Measurements from ENCODE around the gene GPR31. TPM values are rescaled to one million over a fixed set of nuclear protein-coding genes. Genes with fewer than 3 reads are reported as not detected.
"Not testable (repeated sequence)": the region's sequence is repeated elsewhere in the genome, so short reads cannot be mapped to it uniquely, and the experiment has no call there.

The GPR31 gene
- polyA plus RNA-seq (2011; rRNA removed) (not detected in 2 replicates), polyA minus RNA-seq (2011; rRNA and poly(A)+ RNA removed) (not detected in 2 replicates)

- no peak for DNase-seq (ENCODE audit: low read depth)
- TF ChIP-seq, protein P1, sequence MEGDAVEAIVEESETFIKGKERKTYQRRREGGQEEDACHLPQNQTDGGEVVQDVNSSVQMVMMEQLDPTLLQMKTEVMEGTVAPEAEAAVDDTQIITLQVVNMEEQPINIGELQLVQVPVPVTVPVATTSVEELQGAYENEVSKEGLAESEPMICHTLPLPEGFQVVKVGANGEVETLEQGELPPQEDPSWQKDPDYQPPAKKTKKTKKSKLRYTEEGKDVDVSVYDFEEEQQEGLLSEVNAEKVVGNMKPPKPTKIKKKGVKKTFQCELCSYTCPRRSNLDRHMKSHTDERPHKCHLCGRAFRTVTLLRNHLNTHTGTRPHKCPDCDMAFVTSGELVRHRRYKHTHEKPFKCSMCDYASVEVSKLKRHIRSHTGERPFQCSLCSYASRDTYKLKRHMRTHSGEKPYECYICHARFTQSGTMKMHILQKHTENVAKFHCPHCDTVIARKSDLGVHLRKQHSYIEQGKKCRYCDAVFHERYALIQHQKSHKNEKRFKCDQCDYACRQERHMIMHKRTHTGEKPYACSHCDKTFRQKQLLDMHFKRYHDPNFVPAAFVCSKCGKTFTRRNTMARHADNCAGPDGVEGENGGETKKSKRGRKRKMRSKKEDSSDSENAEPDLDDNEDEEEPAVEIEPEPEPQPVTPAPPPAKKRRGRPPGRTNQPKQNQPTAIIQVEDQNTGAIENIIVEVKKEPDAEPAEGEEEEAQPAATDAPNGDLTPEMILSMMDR (IDR thresholded peaks at IDR 0.05; ENCODE audit: insufficient read depth, low read depth, low read length) = no peak
- CTCF ChIA-PET = no interaction called here
- Histone ChIP-seq H3K36me3 (ENCODE audit: control insufficient read depth, insufficient read depth, low read length) (no peaks in the 10 kb centered on the region), H3K4me3 (ENCODE audit: low read depth, low read length) (no peak within 1 kb of the TSS), H3K27me3 (ENCODE audit: control insufficient read depth, insufficient read depth, low read length) (no peaks in the 10 kb centered on the region)
- POLR2A ChIA-PET = no interaction called here
Observed at GRCh38 chr6:167157863-167158262, at the start of gene GPR31. TSS of gene GPR31 (minus strand) at chr6:167157980. CDS start at chr6:167157831, 149 bp downstream.

GRCh38 chr6:167207527-167207926, 49.7 kb upstream of the GPR31 start:
- POLR2A ChIA-PET = no interaction called here
- H3K36me3 ChIP-seq (ENCODE audit: control insufficient read depth, insufficient read depth, low read length) = no peaks in the 10 kb centered on the region
- H3K4me3 ChIP-seq (ENCODE audit: low read depth, low read length) = no peak overlapping the region
- TF ChIP-seq, protein P1 (IDR thresholded peaks at IDR 0.05; ENCODE audit: insufficient read depth, low read depth, low read length) = no peak
- CTCF ChIA-PET = no interaction called here
- no peaks in the 10 kb centered on the region for H3K27me3 ChIP-seq (ENCODE audit: control insufficient read depth, insufficient read depth, low read length)
- DNase-seq (ENCODE audit: low read depth) = no peak

GRCh38 chr6:167205316-167205715, 47.5 kb upstream of the GPR31 start:
- H3K36me3 ChIP-seq (ENCODE audit: control insufficient read depth, insufficient read depth, low read length); CTCF ChIA-PET; POLR2A ChIA-PET; H3K4me3 ChIP-seq (ENCODE audit: low read depth, low read length); H3K27me3 ChIP-seq (ENCODE audit: control insufficient read depth, insufficient read depth, low read length); DNase-seq (ENCODE audit: low read depth): not testable (repeated sequence)

- H3K4me3 ChIP-seq (ENCODE audit: low read depth, low read length); POLR2A ChIA-PET; H3K36me3 ChIP-seq (ENCODE audit: control insufficient read depth, insufficient read depth, low read length); DNase-seq (ENCODE audit: low read depth); CTCF ChIA-PET; H3K27me3 ChIP-seq (ENCODE audit: control insufficient read depth, insufficient read depth, low read length): not testable (repeated sequence)
Observed at GRCh38 chr6:167204059-167204348, 46.2 kb upstream of the GPR31 start.

DNA sequence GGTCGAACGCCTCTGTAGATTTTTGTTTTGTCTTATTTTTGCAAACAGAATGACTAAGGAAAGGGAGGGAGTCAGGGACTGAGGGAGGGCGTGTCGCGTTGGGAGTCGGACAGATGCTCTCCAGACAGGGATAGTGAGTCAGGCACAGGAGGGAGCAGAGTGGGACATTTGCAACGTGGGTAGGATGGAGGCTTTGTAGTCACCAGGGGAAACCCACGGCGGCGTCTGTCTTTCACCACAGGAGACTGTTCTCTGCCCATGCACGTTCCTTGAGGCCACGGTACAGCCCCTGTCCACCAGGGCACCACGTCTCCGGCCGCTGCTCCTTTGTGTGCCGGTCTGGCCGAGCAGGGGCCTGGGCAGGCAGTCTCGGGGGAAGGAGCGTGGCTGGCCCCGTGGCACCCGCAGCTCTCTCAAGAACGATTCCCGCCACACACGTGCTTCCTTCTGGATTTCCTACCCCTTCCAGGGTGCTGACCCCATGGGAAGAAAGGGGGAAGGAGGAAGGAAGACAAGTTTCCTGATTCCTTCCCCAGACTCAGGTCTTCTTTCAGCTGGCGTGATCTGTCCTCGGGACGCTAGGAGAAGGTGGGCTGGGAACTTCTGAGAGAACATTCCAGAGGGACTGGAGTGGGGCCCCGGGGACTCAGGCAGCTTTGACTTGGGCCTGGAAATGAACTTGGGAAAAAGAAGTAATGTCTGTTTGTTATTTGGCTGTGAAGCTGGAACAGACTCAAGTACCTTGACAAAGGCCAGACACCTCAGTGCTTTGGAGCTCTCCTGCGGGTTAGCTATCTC, 45.7 kb upstream of the GPR31 start:
- POLR2A ChIA-PET; H3K27me3 ChIP-seq (ENCODE audit: control insufficient read depth, insufficient read depth, low read length); DNase-seq (ENCODE audit: low read depth); H3K36me3 ChIP-seq (ENCODE audit: control insufficient read depth, insufficient read depth, low read length); H3K4me3 ChIP-seq (ENCODE audit: low read depth, low read length); CTCF ChIA-PET: not testable (repeated sequence)

DNA sequence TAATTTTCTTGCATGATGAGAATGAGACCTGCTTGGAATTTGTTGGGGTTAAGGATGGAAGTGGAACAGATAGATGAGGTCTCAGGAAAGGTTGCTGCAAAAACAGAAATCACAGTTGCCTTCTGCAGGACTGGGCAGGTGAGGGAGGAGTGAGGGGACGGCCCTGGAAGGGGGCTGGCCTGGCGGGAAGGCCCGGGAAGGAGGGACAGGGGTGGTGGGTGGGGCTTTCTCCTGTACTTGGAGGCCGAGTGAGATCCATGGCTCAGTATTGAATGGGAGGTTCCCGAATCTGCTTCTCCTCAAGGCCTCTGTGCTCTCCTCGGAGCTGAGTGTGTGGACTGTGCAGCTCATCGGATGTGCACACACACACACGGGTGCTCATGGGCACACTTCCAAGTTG, 44.8 kb upstream of the GPR31 start:
- H3K36me3 ChIP-seq (ENCODE audit: control insufficient read depth, insufficient read depth, low read length); DNase-seq (ENCODE audit: low read depth); H3K27me3 ChIP-seq (ENCODE audit: control insufficient read depth, insufficient read depth, low read length); CTCF ChIA-PET; POLR2A ChIA-PET; H3K4me3 ChIP-seq (ENCODE audit: low read depth, low read length): not testable (repeated sequence)

- H3K36me3 ChIP-seq (ENCODE audit: control insufficient read depth, insufficient read depth, low read length) = no peaks in the 10 kb centered on the region
- H3K4me3 ChIP-seq (ENCODE audit: low read depth, low read length) = no peak overlapping the region
- ChIA-PET POLR2A (no interaction called here), CTCF (no interaction called here)
- H3K27me3 ChIP-seq (ENCODE audit: control insufficient read depth, insufficient read depth, low read length) = no peaks in the 10 kb centered on the region
- TF ChIP-seq, protein P1 (IDR thresholded peaks at IDR 0.05; ENCODE audit: insufficient read depth, low read depth, low read length) = no peak
- DNase-seq (ENCODE audit: low read depth) = no peak
Observed at GRCh38 chr6:167200806-167201205, 43.0 kb upstream of the GPR31 start.

- H3K36me3 ChIP-seq (ENCODE audit: control insufficient read depth, insufficient read depth, low read length); H3K27me3 ChIP-seq (ENCODE audit: control insufficient read depth, insufficient read depth, low read length); CTCF ChIA-PET; DNase-seq (ENCODE audit: low read depth); POLR2A ChIA-PET; H3K4me3 ChIP-seq (ENCODE audit: low read depth, low read length): not testable (repeated sequence)
Observed at GRCh38 chr6:167195941-167196610, 38.3 kb upstream of the GPR31 start.

GRCh38 chr6:167193515-167194125, 35.8 kb upstream of the GPR31 start:
- H3K4me3 ChIP-seq (ENCODE audit: low read depth, low read length); POLR2A ChIA-PET; H3K27me3 ChIP-seq (ENCODE audit: control insufficient read depth, insufficient read depth, low read length); DNase-seq (ENCODE audit: low read depth); CTCF ChIA-PET; H3K36me3 ChIP-seq (ENCODE audit: control insufficient read depth, insufficient read depth, low read length): not testable (repeated sequence)

GRCh38 chr6:167191043-167191583, 33.3 kb upstream of the GPR31 start:
- H3K36me3 ChIP-seq (ENCODE audit: control insufficient read depth, insufficient read depth, low read length); DNase-seq (ENCODE audit: low read depth); H3K4me3 ChIP-seq (ENCODE audit: low read depth, low read length); CTCF ChIA-PET; POLR2A ChIA-PET; H3K27me3 ChIP-seq (ENCODE audit: control insufficient read depth, insufficient read depth, low read length): not testable (repeated sequence)
